ENCODE data around the gene NUAK1.
"Not testable (repeated sequence)": the region's sequence is repeated elsewhere in the genome, so short reads cannot be mapped to it uniquely, and the experiment has no call there.

NUAK1 gene

GRCh38 chr12:106027911-106028310 is 110.8 kb downstream of the NUAK1 start:
- no peak for DNase-seq

- no peak for DNase-seq
Measured at GRCh38 chr12:106027286-106027685, 111.5 kb downstream of the NUAK1 start.

GRCh38 chr12:106025129-106025528 is 113.6 kb downstream of the NUAK1 start:
- DNase-seq = no peak

GRCh38 chr12:106023039-106023438 is 115.7 kb downstream of the NUAK1 start:
- DNase-seq = no peak

- DNase-seq = no peak
Measured at GRCh38 chr12:106022568-106023012, 116.2 kb downstream of the NUAK1 start.

GRCh38 chr12:106021516-106021915 is 117.2 kb downstream of the NUAK1 start:
- no peak for DNase-seq

GRCh38 chr12:106020736-106021135 is 118.0 kb downstream of the NUAK1 start:
- no peak for DNase-seq

GRCh38 chr12:106019144-106019543 is 119.6 kb downstream of the NUAK1 start:
- DNase-seq = no peak

- no peak for DNase-seq
Measured at GRCh38 chr12:106018286-106018685, 120.5 kb downstream of the NUAK1 start.

GRCh38 chr12:106016601-106017278 is 122.0 kb downstream of the NUAK1 start:
- DNase-seq = not testable (repeated sequence)

GRCh38 chr12:106015646-106016045 is 123.1 kb downstream of the NUAK1 start:
- DNase-seq = no peak

GRCh38 chr12:106013941-106014340 is 124.8 kb downstream of the NUAK1 start:
- DNase-seq = no peak

Measured in CD4-positive, alpha-beta T cell treated with Interleukin-21 for 1 hour (primary cell).